ENCODE results near the gene CCDC12.

CCDC12 gene

DNA sequence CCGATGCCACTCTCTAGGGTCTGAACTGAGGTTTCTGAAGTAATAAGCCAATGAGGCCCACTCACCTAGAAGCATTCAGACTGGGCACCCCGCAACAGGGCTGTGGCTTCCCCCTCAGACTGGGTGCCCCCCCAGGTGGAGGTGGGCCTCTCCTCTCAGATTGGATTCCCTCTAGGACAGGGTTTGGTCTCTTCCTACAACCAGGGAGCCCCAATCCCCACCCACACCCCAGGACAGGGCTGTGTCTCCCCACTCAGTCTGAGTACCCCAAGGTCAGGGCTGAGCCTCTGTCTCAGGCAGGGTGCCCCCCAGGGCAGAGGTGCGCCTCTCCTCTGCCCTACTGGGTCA lies 71.4 kb downstream of the CCDC12 start:
- H3K27ac ChIP-seq: no peak overlapping the region
- TF ChIP-seq, protein P1, sequence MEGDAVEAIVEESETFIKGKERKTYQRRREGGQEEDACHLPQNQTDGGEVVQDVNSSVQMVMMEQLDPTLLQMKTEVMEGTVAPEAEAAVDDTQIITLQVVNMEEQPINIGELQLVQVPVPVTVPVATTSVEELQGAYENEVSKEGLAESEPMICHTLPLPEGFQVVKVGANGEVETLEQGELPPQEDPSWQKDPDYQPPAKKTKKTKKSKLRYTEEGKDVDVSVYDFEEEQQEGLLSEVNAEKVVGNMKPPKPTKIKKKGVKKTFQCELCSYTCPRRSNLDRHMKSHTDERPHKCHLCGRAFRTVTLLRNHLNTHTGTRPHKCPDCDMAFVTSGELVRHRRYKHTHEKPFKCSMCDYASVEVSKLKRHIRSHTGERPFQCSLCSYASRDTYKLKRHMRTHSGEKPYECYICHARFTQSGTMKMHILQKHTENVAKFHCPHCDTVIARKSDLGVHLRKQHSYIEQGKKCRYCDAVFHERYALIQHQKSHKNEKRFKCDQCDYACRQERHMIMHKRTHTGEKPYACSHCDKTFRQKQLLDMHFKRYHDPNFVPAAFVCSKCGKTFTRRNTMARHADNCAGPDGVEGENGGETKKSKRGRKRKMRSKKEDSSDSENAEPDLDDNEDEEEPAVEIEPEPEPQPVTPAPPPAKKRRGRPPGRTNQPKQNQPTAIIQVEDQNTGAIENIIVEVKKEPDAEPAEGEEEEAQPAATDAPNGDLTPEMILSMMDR (conservative IDR thresholded peaks at IDR 0.05): no peak
- TF ChIP-seq ZFX (IDR thresholded peaks at IDR 0.05): no peak

DNA sequence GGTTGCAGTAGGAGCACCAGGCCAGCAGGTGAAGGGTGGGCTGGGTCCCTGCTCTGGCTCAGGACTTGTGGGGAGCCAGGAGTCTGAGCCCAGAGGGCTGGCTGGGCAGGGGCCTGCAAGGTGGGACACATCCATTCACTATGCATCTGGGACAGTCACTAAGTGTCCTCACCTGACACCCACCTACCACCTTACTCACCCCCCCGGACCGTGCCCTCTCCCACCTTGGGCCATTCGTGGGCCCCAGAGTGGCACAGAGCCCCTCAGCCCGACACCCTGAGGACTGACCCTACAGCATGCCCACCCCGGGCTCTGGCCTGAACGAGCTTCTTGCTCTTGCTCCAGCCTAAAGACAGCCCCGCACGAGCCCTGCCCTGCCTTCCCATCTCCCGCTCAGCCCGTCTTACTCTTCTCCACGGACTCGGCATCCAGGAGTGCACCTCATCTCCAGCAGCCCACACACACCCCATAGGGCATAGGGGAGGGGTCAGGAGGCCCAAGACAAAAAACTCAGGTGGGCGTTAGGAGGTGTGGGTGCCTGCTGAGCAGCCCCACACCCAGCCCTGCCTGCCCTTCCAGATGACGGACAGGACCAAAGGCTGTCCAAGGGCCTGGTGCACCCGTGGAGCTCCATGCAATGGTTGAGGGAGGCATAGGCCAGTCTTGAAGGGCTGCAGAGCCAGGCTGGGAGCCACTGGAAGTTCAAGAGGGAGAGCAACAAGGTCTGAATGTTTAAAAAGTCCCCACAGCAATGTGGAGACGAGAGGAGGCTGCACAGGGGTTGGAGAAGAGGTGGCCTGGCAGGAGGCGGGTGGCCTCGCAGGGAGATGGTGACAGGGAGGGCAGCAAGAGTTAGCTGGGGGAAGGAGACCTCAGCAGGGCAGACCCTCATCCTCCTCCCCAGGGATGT lies 72.0 kb downstream of the CCDC12 start:
- no peak overlapping the region for H3K27ac ChIP-seq
- no peak for TF ChIP-seq ZFX (IDR thresholded peaks at IDR 0.05)
- TF ChIP-seq, protein P1 (conservative IDR thresholded peaks at IDR 0.05): no peak

DNA sequence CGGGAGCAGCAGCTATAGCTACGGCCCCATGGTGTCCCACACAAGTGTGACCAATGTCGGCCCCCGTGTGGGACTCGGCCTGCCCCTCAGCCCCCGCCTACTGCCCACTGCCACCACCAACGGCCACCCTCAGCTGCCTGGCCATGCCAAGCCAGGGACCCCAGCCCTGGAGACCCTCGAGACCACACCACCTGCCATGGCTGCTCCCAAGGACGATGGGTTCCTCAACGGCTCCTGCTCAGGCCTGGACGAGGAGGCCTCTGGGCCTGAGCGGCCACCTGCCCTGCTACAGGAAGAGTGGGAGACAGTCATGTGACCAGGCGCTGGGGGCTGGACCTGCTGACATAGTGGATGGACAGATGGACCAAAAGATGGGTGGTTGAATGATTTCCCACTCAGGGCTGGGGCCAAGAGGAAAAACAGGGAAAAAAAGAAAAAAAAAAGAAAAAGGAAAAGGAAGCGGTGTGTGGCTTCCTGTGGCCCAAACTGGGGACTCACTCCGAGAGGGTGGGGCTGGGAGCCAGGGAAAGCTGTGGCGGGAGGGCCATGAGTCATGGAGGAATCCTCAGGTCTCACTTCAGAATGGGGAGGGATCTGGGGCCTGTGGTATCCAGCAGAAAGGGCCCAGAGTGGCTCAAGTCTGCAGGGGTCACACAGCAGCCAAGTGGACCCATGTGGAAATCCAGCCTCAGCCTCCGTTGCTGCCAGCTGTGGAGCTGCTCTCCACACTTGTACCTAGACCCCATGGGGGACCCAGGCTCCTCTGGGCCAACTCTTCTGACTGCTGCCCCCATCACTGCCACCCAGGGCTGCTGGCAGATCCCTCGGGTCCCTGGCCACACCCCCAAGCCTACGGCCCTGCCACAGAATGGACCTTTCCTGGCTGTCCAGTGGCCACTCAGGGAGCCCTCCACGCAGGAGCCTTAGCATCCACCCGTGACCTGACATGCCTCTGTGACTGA lies 72.9 kb downstream of the CCDC12 start:
- no peak for TF ChIP-seq ZFX (IDR thresholded peaks at IDR 0.05)
- TF ChIP-seq, protein P1 (conservative IDR thresholded peaks at IDR 0.05): no peak
- H3K27ac ChIP-seq: no peak overlapping the region

DNA sequence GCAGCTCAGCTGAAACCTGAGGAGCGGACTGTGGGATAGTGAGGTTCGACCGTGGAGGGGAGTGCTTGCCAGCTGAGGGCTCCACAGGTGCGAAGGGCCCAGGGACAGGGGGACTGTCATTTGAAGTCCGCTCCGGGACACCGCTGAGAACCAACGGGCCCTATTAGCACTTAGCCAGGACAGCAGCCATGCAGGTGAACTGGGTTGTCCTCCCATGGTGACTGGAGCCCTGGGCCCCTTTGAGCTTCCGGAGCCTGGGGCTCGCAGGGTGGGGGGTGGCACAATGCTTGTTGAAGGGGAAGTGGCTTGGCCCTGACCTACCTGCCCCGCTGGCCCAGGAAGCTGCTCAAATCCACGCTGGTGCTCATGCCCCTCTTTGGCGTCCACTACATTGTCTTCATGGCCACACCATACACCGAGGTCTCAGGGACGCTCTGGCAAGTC lies 74.3 kb downstream of the CCDC12 start:
- no peak for TF ChIP-seq ZFX (IDR thresholded peaks at IDR 0.05)
- TF ChIP-seq, protein P1 (conservative IDR thresholded peaks at IDR 0.05): no peak
- no peak overlapping the region for H3K27ac ChIP-seq

DNA sequence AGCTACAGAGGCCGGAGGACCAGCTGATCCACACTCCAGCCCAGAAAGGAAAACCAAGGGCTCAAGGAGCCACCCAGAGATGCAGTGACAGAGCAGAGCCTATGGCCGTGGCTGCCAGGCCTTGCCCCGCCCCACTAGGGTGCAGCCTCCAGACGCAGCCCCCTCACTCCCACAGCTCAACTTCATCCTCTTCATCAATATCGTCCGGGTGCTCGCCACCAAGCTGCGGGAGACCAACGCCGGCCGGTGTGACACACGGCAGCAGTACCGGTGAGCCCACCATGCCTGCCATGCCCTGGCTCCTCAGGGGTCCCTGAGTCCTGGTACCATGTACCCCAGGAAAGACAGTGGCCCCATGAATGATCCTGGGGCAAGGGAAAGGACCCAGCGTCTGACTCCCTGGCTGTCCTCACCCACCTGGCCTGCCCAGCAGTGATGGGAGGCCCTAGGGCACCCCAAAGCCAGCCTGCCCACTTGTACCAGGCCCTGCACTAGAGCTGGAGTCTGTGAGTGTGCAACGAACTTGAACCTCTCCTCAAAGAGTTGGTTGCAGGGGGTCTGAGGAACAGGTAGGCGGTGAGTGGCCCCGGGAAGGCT lies 74.9 kb downstream of the CCDC12 start:
- no peak for TF ChIP-seq ZFX (IDR thresholded peaks at IDR 0.05)
- TF ChIP-seq, protein P1 (conservative IDR thresholded peaks at IDR 0.05): no peak
- no peak overlapping the region for H3K27ac ChIP-seq

DNA sequence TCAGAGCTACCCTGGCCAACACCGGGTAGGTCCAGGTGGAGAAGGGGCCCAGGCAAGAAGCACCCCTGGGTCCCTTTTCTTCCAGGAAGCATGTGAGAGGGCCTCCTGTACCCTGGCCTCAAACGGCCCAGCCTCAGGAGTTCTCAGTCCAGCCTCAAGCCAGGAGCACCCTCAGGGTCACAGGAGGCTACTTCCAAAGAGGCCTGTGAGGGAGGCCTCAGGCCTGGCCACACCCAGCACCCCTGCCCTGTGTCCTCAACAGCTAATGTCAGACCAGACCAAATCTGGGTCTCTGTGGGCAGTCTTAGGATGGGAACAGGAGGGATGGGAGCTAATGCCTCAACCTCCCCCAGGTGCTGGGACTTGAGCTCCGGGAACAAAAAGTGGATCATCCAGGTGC lies 75.5 kb downstream of the CCDC12 start:
- no peak overlapping the region for H3K27ac ChIP-seq
- TF ChIP-seq, protein P1 (conservative IDR thresholded peaks at IDR 0.05): no peak
- TF ChIP-seq ZFX (IDR thresholded peaks at IDR 0.05): no peak
